Measurements from ENCODE around the gene CKAP2L. TPM values are rescaled to one million over a fixed set of nuclear protein-coding genes. Genes with fewer than 3 reads are reported as not detected.

Gene CKAP2L
- polyA plus RNA-seq, 1 experiment: 4.4 TPM

DNA sequence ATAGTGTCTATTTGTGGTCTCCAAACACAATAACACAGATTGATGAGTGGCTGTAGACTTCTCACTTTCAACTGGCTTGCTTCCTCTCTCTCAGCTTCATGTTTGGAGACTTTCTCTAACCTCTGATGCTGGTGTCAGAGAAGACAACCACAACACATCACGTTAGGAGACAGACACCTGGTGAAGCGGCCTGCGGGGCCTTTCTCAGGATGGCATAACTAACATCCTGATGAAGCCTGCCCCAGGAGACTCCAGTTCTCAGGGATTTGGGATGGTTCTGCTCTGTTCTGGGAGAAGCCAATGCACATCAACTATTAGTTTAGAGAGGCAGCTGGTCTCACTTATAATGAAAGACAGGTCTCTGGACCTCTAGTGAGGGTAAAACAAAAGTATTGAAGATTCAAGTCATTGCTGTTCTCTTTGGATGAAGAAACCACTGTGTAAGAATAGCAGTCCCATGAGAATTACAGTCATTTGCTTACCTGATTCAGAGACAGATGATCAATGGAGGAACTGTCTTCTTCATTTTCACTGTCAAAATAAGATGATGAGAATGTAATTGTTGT is 17.9 kb upstream of the CKAP2L start:
- Histone ChIP-seq H3K27me3 (ENCODE audit: control insufficient read depth, insufficient read depth, low read length) (no peaks in the 10 kb centered on the region), H3K4me3 (ENCODE audit: low read depth, low read length) (no peak overlapping the region), H3K9me3 (ENCODE audit: control insufficient read depth, insufficient read depth, low read length) (no peaks in the 10 kb centered on the region), H3K27ac (ENCODE audit: low read depth, low read length) (no peak overlapping the region)
- DNase-seq (ENCODE audit: low read depth, low spot score): no peak
- ChIA-PET CTCF (interaction anchor here (1.2 to 2.3 kb wide), 3 partner anchors 33 to 55 kb away, joined by 3 to 15 read pairs (median 3); no protein-coding TSS in a partner anchor), POLR2A (no interaction called here)
- no peak for TF ChIP-seq CTCF (IDR thresholded peaks at IDR 0.05; ENCODE audit: low read depth, low read length)

GRCh38 chr2:112779598-112779997 is 15.2 kb upstream of the CKAP2L start:
- ChIA-PET CTCF (interaction anchor here (1.4 kb wide), 1 partner anchor 162 kb away, joined by 4 read pairs; no protein-coding TSS in a partner anchor), POLR2A (no interaction called here)
- Histone ChIP-seq H3K9me3 (ENCODE audit: control insufficient read depth, insufficient read depth, low read length) (no peaks in the 10 kb centered on the region), H3K27me3 (ENCODE audit: control insufficient read depth, insufficient read depth, low read length) (no peaks in the 10 kb centered on the region), H3K4me3 (ENCODE audit: low read depth, low read length) (no peak overlapping the region), H3K27ac (ENCODE audit: low read depth, low read length) (no peak overlapping the region)
- TF ChIP-seq CTCF (IDR thresholded peaks at IDR 0.05; ENCODE audit: low read depth, low read length): no peak
- DNase-seq (ENCODE audit: low read depth, low spot score): no peak

DNA sequence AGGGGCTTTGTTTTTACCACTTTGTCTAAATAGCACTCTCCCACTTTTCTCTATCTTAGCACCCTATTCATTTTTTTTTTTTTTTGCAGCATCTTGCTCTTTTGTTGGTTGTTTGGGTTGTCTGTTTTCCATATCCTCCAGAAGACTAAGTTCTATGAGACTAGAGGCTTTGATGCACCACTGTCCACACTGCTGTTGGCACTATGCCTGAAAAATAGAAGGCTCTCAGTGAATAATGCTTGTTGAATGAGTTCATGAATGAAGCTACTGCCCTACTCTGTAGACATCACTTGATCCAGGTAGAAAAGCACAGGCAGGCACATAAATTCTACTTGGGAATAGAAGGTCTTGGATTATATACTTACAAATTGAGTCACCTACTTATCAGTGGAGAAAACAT is 12.6 kb upstream of the CKAP2L start:
- Histone ChIP-seq H3K27ac (ENCODE audit: low read depth, low read length) (no peak overlapping the region), H3K9me3 (ENCODE audit: control insufficient read depth, insufficient read depth, low read length) (no peaks in the 10 kb centered on the region), H3K4me3 (ENCODE audit: low read depth, low read length) (no peak overlapping the region), H3K27me3 (ENCODE audit: control insufficient read depth, insufficient read depth, low read length) (no peaks in the 10 kb centered on the region)
- CTCF ChIA-PET: no interaction called here
- POLR2A ChIA-PET: no interaction called here
- TF ChIP-seq CTCF (IDR thresholded peaks at IDR 0.05; ENCODE audit: low read depth, low read length): no peak
- DNase-seq (ENCODE audit: low read depth, low spot score): no peak

GRCh38 chr2:112776113-112776512 is 11.7 kb upstream of the CKAP2L start:
- CTCF ChIA-PET: no interaction called here
- Histone ChIP-seq H3K27ac (ENCODE audit: low read depth, low read length) (no peak overlapping the region), H3K9me3 (ENCODE audit: control insufficient read depth, insufficient read depth, low read length) (no peaks in the 10 kb centered on the region), H3K27me3 (ENCODE audit: control insufficient read depth, insufficient read depth, low read length) (no peaks in the 10 kb centered on the region), H3K4me3 (ENCODE audit: low read depth, low read length) (no peak overlapping the region)
- DNase-seq (ENCODE audit: low read depth, low spot score): no peak
- TF ChIP-seq CTCF (IDR thresholded peaks at IDR 0.05; ENCODE audit: low read depth, low read length): no peak
- POLR2A ChIA-PET: no interaction called here

- H3K27ac ChIP-seq (ENCODE audit: low read depth, low read length): no peak overlapping the region
- TF ChIP-seq CTCF (IDR thresholded peaks at IDR 0.05; ENCODE audit: low read depth, low read length): no peak
- POLR2A ChIA-PET: no interaction called here
- DNase-seq (ENCODE audit: low read depth, low spot score): no peak
- H3K27me3 ChIP-seq (ENCODE audit: control insufficient read depth, insufficient read depth, low read length): no peaks in the 10 kb centered on the region
- H3K4me3 ChIP-seq (ENCODE audit: low read depth, low read length): no peak overlapping the region
- CTCF ChIA-PET: no interaction called here
- no peaks in the 10 kb centered on the region for H3K9me3 ChIP-seq (ENCODE audit: control insufficient read depth, insufficient read depth, low read length)
Measured at GRCh38 chr2:112774536-112775285, 10.3 kb upstream of the CKAP2L start.
